HepG2 (cell line): ENCODE data around the gene ASB9. TPM values are rescaled to one million over a fixed set of nuclear protein-coding genes. Genes with fewer than 3 reads are reported as not detected.

ENCODE experiments used
- ARID4A ChIP-seq: sonication (generic); formaldehyde crosslinking; IDR thresholded peaks from 2 replicates; pipeline ENCODE4 v1.5.0; 2020; ENCODE audit warnings: mild to moderate bottlenecking, missing genetic modification reagents, borderline replicate concordance
- ATRX ChIP-seq: sonication (generic); formaldehyde crosslinking; IDR thresholded peaks from 2 replicates; pipeline ENCODE4 v1.4.0; 2020; ENCODE audit warnings: missing genetic modification reagents, borderline replicate concordance
- HMG20B ChIP-seq: conservative IDR thresholded peaks from 2 replicates; pipeline ENCODE4 v1.6.1; 2016; ENCODE audit warnings: missing genetic modification reagents, missing compliant biosample characterization
- KDM5B ChIP-seq: sonication (generic); formaldehyde crosslinking; IDR thresholded peaks from 2 replicates; pipeline ENCODE4 v1.4.0; 2020; ENCODE audit warnings: missing genetic modification reagents, mild to moderate bottlenecking, borderline replicate concordance
- MYPOP ChIP-seq: sonication (generic); formaldehyde crosslinking; IDR thresholded peaks from 2 replicates; pipeline ENCODE4 v1.8.1; 2023; ENCODE audit warnings: mild to moderate bottlenecking, moderate library complexity, missing genetic modification reagents
- NFIC ChIP-seq: IDR thresholded peaks from 2 replicates; pipeline ENCODE4 v1.6.1; 2012; ENCODE audit warnings: mild to moderate bottlenecking, low read length, inconsistent platforms
- NFRKB ChIP-seq: fragments of 450-650 bp; IDR thresholded peaks from 2 replicates; pipeline ENCODE4 v1.6.1; 2017
- NRL ChIP-seq: sonication (generic); formaldehyde crosslinking; IDR thresholded peaks from 2 replicates; pipeline ENCODE4 v1.5.0; 2020; ENCODE audit warnings: missing genetic modification reagents, mild to moderate bottlenecking, moderate library complexity, borderline replicate concordance
- SP2 ChIP-seq: sonication (generic); formaldehyde crosslinking; IDR thresholded peaks from 2 replicates; pipeline ENCODE4 v1.5.1; 2020; ENCODE audit warnings: mild to moderate bottlenecking, missing genetic modification reagents
- ZBTB10 ChIP-seq: sonication (generic); formaldehyde crosslinking; IDR thresholded peaks from 2 replicates; pipeline ENCODE4 v1.4.0; 2020; ENCODE audit warnings: missing genetic modification reagents, borderline replicate concordance
- ZFP41 ChIP-seq: sonication (generic); formaldehyde crosslinking; IDR thresholded peaks from 2 replicates; pipeline ENCODE4 v1.4.0; 2020; ENCODE audit warnings: mild to moderate bottlenecking, missing genetic modification reagents, borderline replicate concordance
- ZNF274 ChIP-seq: sonication (generic); formaldehyde crosslinking; IDR thresholded peaks from 2 replicates; pipeline ENCODE4 v1.5.1; 2020; ENCODE audit warnings: mild to moderate bottlenecking, missing genetic modification reagents
- ZNF281 ChIP-seq: sonication (generic); formaldehyde crosslinking; IDR thresholded peaks from 2 replicates; pipeline ENCODE4 v1.4.0; 2020; ENCODE audit warnings: missing genetic modification reagents, borderline replicate concordance
- ZNF644 ChIP-seq: IDR thresholded peaks from 2 replicates; pipeline ENCODE4 v1.6.1; 2016; ENCODE audit warnings: low read depth
- ZNF704 ChIP-seq: sonication (generic); formaldehyde crosslinking; IDR thresholded peaks from 2 replicates; pipeline ENCODE4 v1.8.1; 2023; ENCODE audit warnings: mild to moderate bottlenecking, inconsistent platforms, moderate library complexity, missing genetic modification reagents, borderline replicate concordance
- polyA plus RNA-seq, 8 experiments: library from polyadenylated mRNA; depleted of rRNA in 3 of 8; stranded (reverse) in 7 of 8; unstranded in 1 of 8; fragments of >200 nt; fragmentation: Illumina TruSeq in 4 of 8; extraction: Trizol in 4 of 8; gene quantifications; 2 replicates each; pipeline versions ENCODE4 v1.2.1 to v1.2.3, GENCODE V29; 2011 to 2016; ENCODE audit warnings: low read depth in 4 of 8, missing spikeins in 1 of 8, mixed read lengths in 1 of 8; ENCODE audit not compliant: insufficient read depth in 1 of 8
- total RNA-seq, 5 experiments: library from RNA; depleted of rRNA; stranded (reverse); fragments of >200 nt; fragmentation: Illumina TruSeq; extraction: Trizol; gene quantifications; 2 replicates each; pipeline ENCODE4 v1.2.3, GENCODE V29; 2016; ENCODE audit warnings: low read depth in 1 of 5

ASB9 gene
- total and polyA plus RNA-seq, 2 of the 13 experiments (the other 11 are each of a cell fraction or from before 2014, with no cell fraction given): 4.2 to 13.8 TPM

- TF ChIP-seq ZBTB10 (CRISPR knock-in tag) (no peak), ZNF644 (CRISPR knock-in tag) (no peak), MYPOP (no peak), ZNF274 (CRISPR knock-in tag) (no peak), HMG20B (CRISPR knock-in tag) (no peak), NFIC (peak; percentile 30; the same call in 1 of the 2 replicates), SP2 (no peak), ZFP41 (no peak), KDM5B (no peak; the same call in 1 of the 2 replicates), ZNF281 (no peak), NFRKB (no peak), ZNF704 (CRISPR knock-in tag) (no peak), ARID4A (peak; percentile 3; the same call in 1 of the 2 replicates), ATRX (CRISPR knock-in tag) (no peak), NRL (0 out of 2 replicates have a peak, but pooled peaks have one; percentile 18)
Observed at GRCh38 chrX:15269618-15270521, at the start of gene ASB9 (continued).
